HL-60 (cell line): ENCODE data around the gene C16orf95.

Experiments used
- DNase-seq, 2 experiments: peaks; one replicate each; pipeline ENCODE4 v3.0.0-alpha.2; 2010 to 2020; ENCODE audit warnings: low read depth in 1 of 2, low spot score in 1 of 2
- H3K27ac ChIP-seq: fragments of 250-450 bp; sonication (Bioruptor Pico); replicated peaks from 2 replicates; pipeline ENCODE4 v1.5.1; 2020; ENCODE audit warnings: mild to moderate bottlenecking, moderate library complexity
- H3K27me3 ChIP-seq: fragments of 250-450 bp; sonication (Bioruptor Pico); 2 replicates; pipeline ENCODE4 v1.5.1; 2021; ENCODE audit warnings: mild to moderate bottlenecking, moderate library complexity; ENCODE audit not compliant: insufficient read depth, poor library complexity, severe bottlenecking
- H3K4me3 ChIP-seq: replicated peaks from 2 replicates; pipeline ENCODE4 v1.5.1; 2011; ENCODE audit warnings: mild to moderate bottlenecking, control low read depth, low read length; ENCODE audit not compliant: insufficient read depth
- GABPA ChIP-seq: IDR thresholded peaks from 2 replicates; pipeline ENCODE4 v1.6.1; 2012; ENCODE audit warnings: low read depth
- POLR2AphosphoS5 ChIP-seq: IDR thresholded peaks from 2 replicates; pipeline ENCODE4 v1.6.1; 2012; ENCODE audit warnings: low read depth
- SPI1 ChIP-seq: IDR thresholded peaks from 2 replicates; pipeline ENCODE4 v1.6.1; 2012; ENCODE audit warnings: low read depth, mild to moderate bottlenecking, borderline replicate concordance
- TF ChIP-seq, protein P1 (sequence below): IDR thresholded peaks from 2 replicates; pipeline ENCODE4 v1.6.1; 2012; ENCODE audit warnings: low read depth; ENCODE audit not compliant: insufficient replicate concordance
- TF ChIP-seq, protein P2 (sequence below): IDR thresholded peaks from one replicate; pipeline ENCODE4 v1.5.1; 2011; ENCODE audit warnings: low read length, control low read depth, inconsistent platforms; ENCODE audit not compliant: insufficient read depth

The C16orf95 gene

DNA sequence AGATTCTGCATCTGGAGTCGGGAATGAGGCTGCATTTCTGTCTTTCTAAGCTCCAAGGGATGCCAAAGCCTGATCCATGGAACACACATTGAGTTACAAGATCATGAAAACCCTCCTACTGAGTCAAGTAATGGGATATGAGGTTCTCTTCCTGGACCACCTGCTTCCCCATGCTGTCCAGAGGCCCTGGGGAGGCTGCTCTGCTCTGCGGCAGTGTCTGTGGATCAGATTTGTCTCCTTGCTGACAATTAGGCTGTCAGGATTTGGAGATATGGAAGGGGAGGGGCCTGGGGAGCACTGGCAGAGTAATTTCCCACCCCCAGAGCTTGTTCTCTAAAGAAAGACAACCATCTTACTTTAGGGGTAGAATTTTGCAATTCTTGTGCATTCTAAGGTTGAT, 33.0 kb downstream of the C16orf95 start:
- H3K4me3 ChIP-seq: no peak overlapping the region
- no peak for DNase-seq
- no peak for TF ChIP-seq SPI1
- no peak for TF ChIP-seq GABPA
- no peak for TF ChIP-seq POLR2AphosphoS5
- TF ChIP-seq, protein P1, sequence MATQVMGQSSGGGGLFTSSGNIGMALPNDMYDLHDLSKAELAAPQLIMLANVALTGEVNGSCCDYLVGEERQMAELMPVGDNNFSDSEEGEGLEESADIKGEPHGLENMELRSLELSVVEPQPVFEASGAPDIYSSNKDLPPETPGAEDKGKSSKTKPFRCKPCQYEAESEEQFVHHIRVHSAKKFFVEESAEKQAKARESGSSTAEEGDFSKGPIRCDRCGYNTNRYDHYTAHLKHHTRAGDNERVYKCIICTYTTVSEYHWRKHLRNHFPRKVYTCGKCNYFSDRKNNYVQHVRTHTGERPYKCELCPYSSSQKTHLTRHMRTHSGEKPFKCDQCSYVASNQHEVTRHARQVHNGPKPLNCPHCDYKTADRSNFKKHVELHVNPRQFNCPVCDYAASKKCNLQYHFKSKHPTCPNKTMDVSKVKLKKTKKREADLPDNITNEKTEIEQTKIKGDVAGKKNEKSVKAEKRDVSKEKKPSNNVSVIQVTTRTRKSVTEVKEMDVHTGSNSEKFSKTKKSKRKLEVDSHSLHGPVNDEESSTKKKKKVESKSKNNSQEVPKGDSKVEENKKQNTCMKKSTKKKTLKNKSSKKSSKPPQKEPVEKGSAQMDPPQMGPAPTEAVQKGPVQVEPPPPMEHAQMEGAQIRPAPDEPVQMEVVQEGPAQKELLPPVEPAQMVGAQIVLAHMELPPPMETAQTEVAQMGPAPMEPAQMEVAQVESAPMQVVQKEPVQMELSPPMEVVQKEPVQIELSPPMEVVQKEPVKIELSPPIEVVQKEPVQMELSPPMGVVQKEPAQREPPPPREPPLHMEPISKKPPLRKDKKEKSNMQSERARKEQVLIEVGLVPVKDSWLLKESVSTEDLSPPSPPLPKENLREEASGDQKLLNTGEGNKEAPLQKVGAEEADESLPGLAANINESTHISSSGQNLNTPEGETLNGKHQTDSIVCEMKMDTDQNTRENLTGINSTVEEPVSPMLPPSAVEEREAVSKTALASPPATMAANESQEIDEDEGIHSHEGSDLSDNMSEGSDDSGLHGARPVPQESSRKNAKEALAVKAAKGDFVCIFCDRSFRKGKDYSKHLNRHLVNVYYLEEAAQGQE: no peak
- TF ChIP-seq, protein P2, sequence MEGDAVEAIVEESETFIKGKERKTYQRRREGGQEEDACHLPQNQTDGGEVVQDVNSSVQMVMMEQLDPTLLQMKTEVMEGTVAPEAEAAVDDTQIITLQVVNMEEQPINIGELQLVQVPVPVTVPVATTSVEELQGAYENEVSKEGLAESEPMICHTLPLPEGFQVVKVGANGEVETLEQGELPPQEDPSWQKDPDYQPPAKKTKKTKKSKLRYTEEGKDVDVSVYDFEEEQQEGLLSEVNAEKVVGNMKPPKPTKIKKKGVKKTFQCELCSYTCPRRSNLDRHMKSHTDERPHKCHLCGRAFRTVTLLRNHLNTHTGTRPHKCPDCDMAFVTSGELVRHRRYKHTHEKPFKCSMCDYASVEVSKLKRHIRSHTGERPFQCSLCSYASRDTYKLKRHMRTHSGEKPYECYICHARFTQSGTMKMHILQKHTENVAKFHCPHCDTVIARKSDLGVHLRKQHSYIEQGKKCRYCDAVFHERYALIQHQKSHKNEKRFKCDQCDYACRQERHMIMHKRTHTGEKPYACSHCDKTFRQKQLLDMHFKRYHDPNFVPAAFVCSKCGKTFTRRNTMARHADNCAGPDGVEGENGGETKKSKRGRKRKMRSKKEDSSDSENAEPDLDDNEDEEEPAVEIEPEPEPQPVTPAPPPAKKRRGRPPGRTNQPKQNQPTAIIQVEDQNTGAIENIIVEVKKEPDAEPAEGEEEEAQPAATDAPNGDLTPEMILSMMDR: no peak
- H3K27me3 ChIP-seq: no peaks in the 10 kb centered on the region
- H3K27ac ChIP-seq: no peak overlapping the region

DNA sequence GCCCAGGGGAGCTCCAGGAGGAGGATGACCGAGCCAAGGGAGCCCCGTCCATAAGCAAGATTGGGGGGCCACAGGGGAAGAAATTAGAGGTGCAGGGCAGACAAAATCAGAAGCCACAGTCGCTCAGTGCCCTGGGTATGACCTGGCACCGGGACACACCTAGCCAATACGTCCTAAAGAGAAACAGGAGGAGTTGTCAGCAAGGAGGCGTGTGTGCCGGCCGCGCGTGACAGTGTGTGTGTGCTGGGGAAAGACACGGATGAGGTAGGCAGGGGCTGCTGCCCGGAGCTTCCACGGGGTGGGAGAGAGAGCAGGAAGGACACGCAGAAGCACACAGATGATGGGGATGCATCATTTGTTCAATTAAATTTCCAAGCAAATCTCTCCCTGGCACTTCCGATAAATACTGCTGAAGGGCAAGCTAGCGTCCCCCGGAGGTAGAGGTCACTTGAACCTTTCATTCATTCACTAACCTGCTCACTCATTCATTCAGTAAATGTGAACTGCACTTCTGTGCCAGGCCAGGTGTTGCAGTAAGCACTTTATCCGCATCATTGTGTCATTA, 38.0 kb downstream of the C16orf95 start:
- H3K27me3 ChIP-seq: no peaks in the 10 kb centered on the region
- no peak overlapping the region for H3K27ac ChIP-seq
- TF ChIP-seq, protein P1: no peak
- TF ChIP-seq POLR2AphosphoS5 (no peak), SPI1 (no peak), GABPA (no peak)
- TF ChIP-seq, protein P2: no peak
- DNase-seq: no peak
- no peak overlapping the region for H3K4me3 ChIP-seq

DNA sequence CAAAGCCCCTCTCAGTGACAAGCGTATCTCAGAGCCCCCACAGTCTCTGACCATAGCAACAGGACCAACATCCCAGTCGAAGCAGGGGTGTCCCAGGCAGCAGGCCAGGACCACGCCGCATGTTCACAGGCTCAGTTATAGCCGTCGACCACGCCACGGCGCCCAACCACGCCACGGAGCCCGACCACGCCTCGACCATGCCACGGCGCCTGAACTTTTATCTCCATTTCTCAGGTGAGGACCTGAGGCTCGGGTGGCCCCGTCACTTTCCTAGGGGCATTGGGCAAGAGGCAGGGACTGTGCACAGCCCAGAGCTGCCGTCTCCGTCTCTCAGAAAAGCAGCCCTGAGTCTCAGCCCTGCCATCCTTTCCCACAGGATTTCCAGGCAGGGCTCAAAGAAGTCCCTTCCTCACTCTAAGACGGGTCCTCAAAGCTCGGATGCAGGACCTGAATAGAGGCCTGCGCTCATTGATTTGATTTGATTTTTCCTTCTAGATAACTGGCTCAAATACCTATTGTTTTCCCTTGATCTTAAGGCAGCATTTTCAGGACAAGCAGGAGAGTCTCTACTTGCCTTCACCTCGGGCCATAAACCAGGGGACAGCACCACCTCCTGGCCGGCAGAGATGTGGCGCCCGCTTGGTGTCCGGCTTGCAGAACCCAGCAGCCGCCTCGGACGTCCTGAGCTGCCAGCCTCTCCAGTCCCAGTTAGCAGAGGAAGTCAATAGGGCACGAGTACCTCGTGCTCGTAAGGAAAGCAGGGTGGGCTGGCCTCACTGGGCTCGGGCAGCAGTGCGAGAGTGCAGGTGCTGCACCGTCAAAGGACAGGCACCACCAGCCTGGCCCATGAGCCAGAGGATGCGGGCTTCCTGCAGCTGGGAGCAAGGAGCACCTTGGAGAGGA, 38.8 kb downstream of the C16orf95 start:
- Histone ChIP-seq H3K27ac (no peak overlapping the region), H3K27me3 (no peaks in the 10 kb centered on the region), H3K4me3 (no peak overlapping the region)
- DNase-seq: peak in 1 of 2 experiments; percentile 56
- TF ChIP-seq, protein P2: peak; percentile 35
- TF ChIP-seq SPI1 (no peak), GABPA (no peak)
